GM12878 (cell line): Measurements from ENCODE around the gene AP4S1.

ENCODE experiments used
- EZH2 ChIP-seq: IDR thresholded peaks from 2 replicates; pipeline ENCODE4 v1.6.1; 2012; ENCODE audit warnings: low read depth, mild to moderate bottlenecking, control low read depth, inconsistent platforms, low read length, borderline replicate concordance; ENCODE audit not compliant: control insufficient read depth
- SPI1 ChIP-seq: IDR thresholded peaks from 2 replicates; pipeline ENCODE4 v1.6.1; 2011; ENCODE audit warnings: low read depth, mild to moderate bottlenecking, low read length, moderate library complexity, borderline replicate concordance; ENCODE audit not compliant: insufficient read depth
- ZNF274 ChIP-seq: IDR thresholded peaks from one replicate; pipeline ENCODE4 v1.8.0; 2011; ENCODE audit not compliant: insufficient read length, insufficient read depth

DNA sequence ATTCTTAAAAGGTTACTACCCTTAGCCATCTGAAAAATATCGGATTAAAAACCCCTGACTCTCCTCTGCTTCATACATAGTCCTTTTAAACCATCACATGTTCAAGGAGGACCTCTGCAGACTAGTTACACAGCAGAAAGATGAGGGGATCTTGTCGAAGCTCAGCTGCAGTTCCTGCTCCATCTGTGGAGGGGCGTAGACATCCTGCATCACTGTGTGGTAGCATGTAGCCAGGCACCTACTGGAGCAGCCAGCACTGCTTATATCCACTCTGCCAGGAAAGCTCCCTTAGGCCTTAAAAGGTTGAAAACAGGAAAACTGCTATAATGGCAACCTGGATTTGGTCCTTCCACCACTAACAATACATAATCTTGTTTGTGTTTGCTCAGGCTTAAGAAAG is 58.3 kb downstream of the AP4S1 start:
- TF ChIP-seq ZNF274 (no peak), EZH2 (no peak), SPI1 (no peak)
